Measurements from ENCODE around the gene TRIM13.

Gene TRIM13

GRCh38 chr13:49958321-49958720 is 38.5 kb upstream of the TRIM13 start:
- no peak overlapping the region for H3K4me3 ChIP-seq (ENCODE audit: control insufficient read depth, low read depth, low read length)
- peak; percentile 3 for DNase-seq (ENCODE audit: low read depth)
- TF ChIP-seq, protein P1, sequence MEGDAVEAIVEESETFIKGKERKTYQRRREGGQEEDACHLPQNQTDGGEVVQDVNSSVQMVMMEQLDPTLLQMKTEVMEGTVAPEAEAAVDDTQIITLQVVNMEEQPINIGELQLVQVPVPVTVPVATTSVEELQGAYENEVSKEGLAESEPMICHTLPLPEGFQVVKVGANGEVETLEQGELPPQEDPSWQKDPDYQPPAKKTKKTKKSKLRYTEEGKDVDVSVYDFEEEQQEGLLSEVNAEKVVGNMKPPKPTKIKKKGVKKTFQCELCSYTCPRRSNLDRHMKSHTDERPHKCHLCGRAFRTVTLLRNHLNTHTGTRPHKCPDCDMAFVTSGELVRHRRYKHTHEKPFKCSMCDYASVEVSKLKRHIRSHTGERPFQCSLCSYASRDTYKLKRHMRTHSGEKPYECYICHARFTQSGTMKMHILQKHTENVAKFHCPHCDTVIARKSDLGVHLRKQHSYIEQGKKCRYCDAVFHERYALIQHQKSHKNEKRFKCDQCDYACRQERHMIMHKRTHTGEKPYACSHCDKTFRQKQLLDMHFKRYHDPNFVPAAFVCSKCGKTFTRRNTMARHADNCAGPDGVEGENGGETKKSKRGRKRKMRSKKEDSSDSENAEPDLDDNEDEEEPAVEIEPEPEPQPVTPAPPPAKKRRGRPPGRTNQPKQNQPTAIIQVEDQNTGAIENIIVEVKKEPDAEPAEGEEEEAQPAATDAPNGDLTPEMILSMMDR (conservative IDR thresholded peaks at IDR 0.05; ENCODE audit: control insufficient read depth, insufficient read depth, low read depth, low read length): no peak

GRCh38 chr13:49967456-49967855 is 29.4 kb upstream of the TRIM13 start:
- H3K4me3 ChIP-seq (ENCODE audit: control insufficient read depth, low read depth, low read length): no peak overlapping the region
- no peak for DNase-seq (ENCODE audit: low read depth)
- TF ChIP-seq, protein P1 (conservative IDR thresholded peaks at IDR 0.05; ENCODE audit: control insufficient read depth, insufficient read depth, low read depth, low read length): no peak

DNA sequence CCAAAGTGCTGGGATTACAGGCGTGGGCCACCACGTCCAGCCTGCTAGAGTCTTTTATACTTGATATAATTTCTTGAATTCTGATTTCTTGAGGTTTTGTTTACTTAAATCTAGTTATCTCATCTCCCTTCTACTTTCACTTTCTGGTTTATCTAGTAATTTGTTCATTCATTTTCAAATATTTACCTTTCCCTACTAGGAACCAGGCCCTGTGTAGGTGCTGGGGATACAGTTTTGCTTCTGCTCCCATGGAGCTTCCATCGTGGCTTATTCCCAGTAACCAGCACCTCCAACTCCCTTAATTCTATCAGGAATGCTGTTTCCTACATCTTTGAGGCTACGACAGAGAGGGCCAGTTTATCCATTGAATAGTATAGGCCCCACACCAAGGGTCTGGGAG is 24.1 kb upstream of the TRIM13 start:
- no peak for DNase-seq (ENCODE audit: low read depth)
- no peak overlapping the region for H3K4me3 ChIP-seq (ENCODE audit: control insufficient read depth, low read depth, low read length)
- TF ChIP-seq, protein P1 (conservative IDR thresholded peaks at IDR 0.05; ENCODE audit: control insufficient read depth, insufficient read depth, low read depth, low read length): no peak

DNA sequence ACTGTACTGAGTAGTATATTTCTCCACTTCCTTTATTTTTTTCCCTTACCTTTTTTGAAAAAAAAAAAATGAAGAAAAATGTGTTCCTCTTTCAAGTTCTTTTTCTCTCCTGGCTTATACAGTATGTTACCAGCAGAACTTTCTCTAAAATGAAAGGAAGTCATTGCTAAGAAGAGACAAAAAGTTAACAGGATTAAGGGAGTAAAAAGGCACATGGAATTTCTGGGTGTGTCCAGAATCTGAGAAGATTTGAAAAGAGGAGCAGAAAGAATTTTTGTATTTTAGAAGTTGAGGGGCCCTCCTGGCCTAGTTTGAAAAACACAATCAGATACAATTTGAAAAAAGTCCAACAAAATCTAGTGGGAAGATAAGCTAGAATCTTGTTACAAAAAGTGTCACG is 21.0 kb upstream of the TRIM13 start:
- TF ChIP-seq, protein P1 (conservative IDR thresholded peaks at IDR 0.05; ENCODE audit: control insufficient read depth, insufficient read depth, low read depth, low read length): no peak
- H3K4me3 ChIP-seq (ENCODE audit: control insufficient read depth, low read depth, low read length): no peak overlapping the region
- no peak for DNase-seq (ENCODE audit: low read depth)

GRCh38 chr13:49976314-49977258 is 20.3 kb upstream of the TRIM13 start:
- DNase-seq (ENCODE audit: low read depth): peak; percentile 74
- no peak overlapping the region for H3K4me3 ChIP-seq (ENCODE audit: control insufficient read depth, low read depth, low read length)
- TF ChIP-seq, protein P1 (conservative IDR thresholded peaks at IDR 0.05; ENCODE audit: control insufficient read depth, insufficient read depth, low read depth, low read length): peak; percentile 97

DNA sequence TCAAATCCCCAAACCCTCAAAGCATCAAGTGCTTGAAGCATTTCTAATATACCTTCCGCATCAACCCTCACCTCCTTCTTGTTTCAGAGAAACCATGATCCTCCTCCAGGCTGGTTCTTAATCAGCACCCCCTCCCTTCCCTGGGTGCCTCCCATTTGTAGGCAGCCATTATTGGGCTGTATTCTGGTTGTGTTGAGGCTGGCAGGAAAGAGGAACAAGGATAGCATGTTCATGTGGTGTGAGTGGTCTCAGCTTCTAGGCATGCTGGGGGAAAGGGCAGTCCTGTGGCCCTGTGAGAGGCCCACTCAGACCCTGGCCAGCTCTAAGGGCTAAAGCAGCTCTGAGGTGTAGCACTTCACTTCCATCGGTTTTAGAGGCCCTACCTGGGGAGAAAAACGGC is 18.9 kb upstream of the TRIM13 start:
- TF ChIP-seq, protein P1 (conservative IDR thresholded peaks at IDR 0.05; ENCODE audit: control insufficient read depth, insufficient read depth, low read depth, low read length): no peak
- H3K4me3 ChIP-seq (ENCODE audit: control insufficient read depth, low read depth, low read length): no peak overlapping the region
- DNase-seq (ENCODE audit: low read depth): no peak
